GM18868 (cell line): ENCODE results near the gene AGAP1.

Experiments
- ATAC-seq: cut with Tn5 transposase; IDR thresholded peaks from one replicate; pipeline ENCODE4 v1.9.1; 2021; ENCODE audit warnings: mild to moderate bottlenecking, moderate library complexity; ENCODE audit not compliant: unreplicated experiment

Gene AGAP1

GRCh38 chr2:236010920-236011685 is 517.3 kb downstream of the AGAP1 start:
- no peak for ATAC-seq

GRCh38 chr2:236012155-236012554 is 518.3 kb downstream of the AGAP1 start:
- ATAC-seq = no peak

- no peak for ATAC-seq
These were observed 520.7 kb downstream of the AGAP1 start for GRCh38 chr2:236014408-236015131.

GRCh38 chr2:236015171-236015570 is 521.3 kb downstream of the AGAP1 start:
- no peak for ATAC-seq

GRCh38 chr2:236016496-236016895 is 522.7 kb downstream of the AGAP1 start:
- ATAC-seq = no peak

GRCh38 chr2:236017446-236017845 is 523.6 kb downstream of the AGAP1 start:
- no peak for ATAC-seq

- no peak for ATAC-seq
These were observed 525.6 kb downstream of the AGAP1 start for GRCh38 chr2:236019434-236019833.

GRCh38 chr2:236021499-236022057 is 527.7 kb downstream of the AGAP1 start:
- ATAC-seq = no peak

- ATAC-seq = no peak
These were observed 528.3 kb downstream of the AGAP1 start for GRCh38 chr2:236022128-236022527.

- ATAC-seq = no peak
These were observed 532.0 kb downstream of the AGAP1 start for GRCh38 chr2:236025892-236026291.

GRCh38 chr2:236026841-236027240 is 533.0 kb downstream of the AGAP1 start:
- ATAC-seq = no peak

GRCh38 chr2:236028066-236028465 is 534.2 kb downstream of the AGAP1 start:
- no peak for ATAC-seq

GRCh38 chr2:236033462-236033861 is 539.6 kb downstream of the AGAP1 start:
- ATAC-seq = no peak

GRCh38 chr2:236034974-236035373 is 541.1 kb downstream of the AGAP1 start:
- ATAC-seq = no peak

GRCh38 chr2:236036045-236036444 is 542.2 kb downstream of the AGAP1 start:
- ATAC-seq = no peak

GRCh38 chr2:236038096-236038495 is 544.3 kb downstream of the AGAP1 start:
- ATAC-seq = no peak

GRCh38 chr2:236040600-236041328 is 546.9 kb downstream of the AGAP1 start:
- ATAC-seq = no peak

- no peak for ATAC-seq
These were observed 547.8 kb downstream of the AGAP1 start for GRCh38 chr2:236041616-236042015.

GRCh38 chr2:236042087-236042486 is 548.2 kb downstream of the AGAP1 start:
- ATAC-seq = no peak

GRCh38 chr2:236044191-236044590 is 550.3 kb downstream of the AGAP1 start:
- no peak for ATAC-seq
